Adipose tissue (tissue), 3 donors: ENCODE results near the gene RASGEF1C. TPM values are rescaled to one million over a fixed set of nuclear protein-coding genes. Genes with fewer than 3 reads are reported as not detected.
"Not testable (repeated sequence)": the region's sequence is repeated elsewhere in the genome, so short reads cannot be mapped to it uniquely, and the experiment has no call there.

Experiments
- H3K27ac ChIP-seq: one replicate; pipeline ENCODE4 v1.5.1; 2013; ENCODE audit warnings: low read depth, low read length
- WGBS, 3 donors: extraction: QIAGEN DNeasy Blood & Tissue Kit; methylation state at CpG; one replicate each; pipeline ENCODE4 v1.1.7; 2013; 5-methylcytosine and 5-hydroxymethylcytosine counted together
- polyA plus RNA-seq, 3 donors: library from polyadenylated mRNA; stranded (reverse); fragments of 200-250 nt; gene quantifications; one replicate each; pipeline ENCODE4 v1.2.3, GENCODE V29; 2013
- donor health status: healthy with polysubstance abuse.
- donor health status: Bipolar disorder and iron deficiency.
- donor health status: healthy.

Gene RASGEF1C
- polyA plus RNA-seq, 3 donors = 0.09 TPM; not detected in 1

DNA sequence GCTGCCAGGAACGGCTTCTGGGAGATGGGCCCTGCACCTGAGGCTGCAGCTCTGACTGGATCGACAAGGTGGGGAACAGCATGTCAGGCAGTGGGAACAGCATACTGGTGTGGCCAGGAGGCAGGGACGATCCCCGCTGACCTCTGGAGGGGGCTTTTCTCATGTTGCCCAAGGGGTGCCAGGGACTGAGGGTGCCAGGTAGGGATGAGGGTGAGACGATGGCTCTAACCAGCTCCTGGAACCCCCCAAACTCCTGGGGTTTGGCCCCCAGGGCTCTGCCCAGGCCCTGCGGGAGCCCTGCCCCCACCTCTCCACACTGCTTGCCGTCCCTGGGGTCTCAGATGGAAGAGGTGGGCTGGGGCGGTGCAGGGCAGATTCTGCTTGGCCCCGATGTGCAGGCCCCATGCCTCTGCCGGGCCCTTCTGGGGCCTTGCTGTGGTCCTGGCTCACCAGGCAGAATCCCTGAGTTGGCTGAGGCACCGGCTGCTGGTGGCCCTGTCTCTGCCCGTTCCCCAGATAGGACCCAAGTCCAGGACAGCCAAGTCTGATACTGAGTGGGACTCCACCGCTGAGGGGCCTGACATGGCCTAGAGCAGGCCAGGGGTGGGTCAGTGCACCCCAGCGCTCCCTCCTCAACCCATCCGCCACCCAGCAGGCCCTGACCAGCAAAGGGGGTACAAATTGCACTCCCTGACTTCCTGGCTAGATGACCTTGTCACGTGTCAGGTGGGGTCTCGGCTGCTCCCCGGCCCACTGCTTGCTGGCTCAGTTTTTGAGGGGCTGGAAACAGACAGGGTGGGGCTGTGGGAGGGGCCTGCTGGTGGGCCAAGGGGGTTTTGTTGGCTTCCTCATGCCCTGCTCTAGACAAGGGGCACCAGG, 109.0 kb downstream of the RASGEF1C start:
- H3K27ac ChIP-seq = no peak overlapping the region
- 86 to 88% (median 86%) methylated on average over 18 of the region's 18 CpGs for WGBS, 3 donors

GRCh38 chr5:180098991-180099732, 109.8 kb downstream of the RASGEF1C start:
- 85 to 90% (median 88%) methylated on average over 17 to 18 of the region's 18 CpGs for WGBS, 3 donors
- H3K27ac ChIP-seq = no peak overlapping the region

DNA sequence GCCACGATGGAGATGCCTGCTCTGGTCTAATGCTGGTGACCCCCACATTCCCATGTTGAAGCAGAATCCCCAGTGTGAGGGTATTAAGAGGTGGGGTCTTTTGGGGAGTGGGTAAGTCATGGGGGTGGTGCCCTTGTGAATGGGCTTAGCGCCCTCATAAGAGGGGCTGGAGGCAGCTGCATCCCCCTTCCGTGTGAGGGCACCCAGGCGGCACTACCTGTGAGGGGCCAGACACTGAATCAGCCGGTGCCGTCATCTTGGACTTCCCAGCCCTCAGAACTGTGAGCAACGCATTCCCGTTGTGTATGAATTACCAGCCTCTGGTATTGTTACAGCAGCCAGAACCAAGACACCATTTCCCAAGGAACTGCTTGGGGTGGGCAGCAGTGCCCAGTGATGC, 110.5 kb downstream of the RASGEF1C start:
- WGBS, 3 donors = 92 to 95% (median 92%) methylated on average over 8 of the region's 8 CpGs
- no peak overlapping the region for H3K27ac ChIP-seq

- 81 to 93% (median 87%) methylated on average over 5 of the region's 5 CpGs for WGBS, 3 donors
Measured at GRCh38 chr5:180097926-180098325, 111.1 kb downstream of the RASGEF1C start.

DNA sequence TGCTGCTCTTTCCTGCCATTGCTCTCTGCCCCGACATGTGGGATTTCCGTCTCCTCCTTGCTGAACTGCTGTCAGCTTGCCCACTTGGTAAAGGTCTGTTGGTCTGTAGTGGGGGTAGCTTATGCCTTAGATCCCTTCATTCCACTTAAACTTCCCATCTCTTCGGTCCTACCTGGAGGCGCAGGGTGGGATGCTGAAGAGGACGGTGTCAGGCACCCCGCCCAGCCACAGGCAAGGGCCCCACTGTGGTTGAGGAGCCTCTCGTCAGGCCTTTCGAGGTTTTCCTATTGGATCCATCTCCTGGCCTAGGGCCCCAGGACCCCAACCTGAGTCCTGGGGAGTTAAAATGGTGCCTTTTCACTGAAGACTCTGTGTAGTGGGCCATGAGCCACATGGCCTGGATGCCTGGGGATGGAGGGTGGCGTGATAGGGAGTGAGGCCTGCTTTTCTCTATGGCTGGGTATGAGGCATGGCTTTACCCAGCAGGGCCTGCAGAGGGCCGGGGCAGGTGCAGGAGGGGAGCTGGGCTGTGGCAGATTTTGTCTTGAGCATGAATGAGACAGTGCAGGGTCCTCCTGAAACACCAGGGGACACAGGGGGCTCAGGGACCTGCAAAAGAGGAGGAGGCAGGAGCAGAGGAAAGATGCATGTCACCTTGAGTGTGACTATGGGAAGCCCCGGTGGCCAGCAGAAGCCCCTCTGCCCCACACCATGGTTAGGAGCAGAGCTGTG, 111.7 kb downstream of the RASGEF1C start:
- 88 to 89% (median 89%) methylated on average over 11 of the region's 11 CpGs for WGBS, 3 donors
- H3K27ac ChIP-seq = no peak overlapping the region

More at GRCh38 chr5:180097926-180098325, 111.1 kb downstream of the RASGEF1C start:
- no peak overlapping the region for H3K27ac ChIP-seq

DNA sequence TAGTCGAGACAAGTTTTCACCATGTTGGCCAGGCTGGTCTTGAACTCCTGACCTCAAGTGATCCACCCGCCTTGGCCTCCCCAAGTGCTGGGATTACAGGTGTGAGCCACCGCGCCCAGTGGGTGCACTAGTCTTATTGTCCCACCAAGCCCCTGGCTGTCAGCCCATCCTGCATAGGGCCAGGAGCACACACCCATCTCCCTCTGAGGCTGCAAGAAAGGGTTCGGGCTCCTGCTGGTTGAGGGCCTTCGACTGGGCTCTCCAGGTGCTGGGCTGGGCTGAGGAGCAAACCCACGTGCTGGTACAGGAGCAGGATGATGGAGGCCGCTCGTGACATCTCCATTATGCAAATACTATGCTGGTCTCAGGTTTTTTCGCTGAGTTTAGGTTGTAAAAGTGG, 112.4 kb downstream of the RASGEF1C start:
- H3K27ac ChIP-seq = no peak overlapping the region
- WGBS, 3 donors = 85 to 93% (median 87%) methylated on average over 10 of the region's 10 CpGs

DNA sequence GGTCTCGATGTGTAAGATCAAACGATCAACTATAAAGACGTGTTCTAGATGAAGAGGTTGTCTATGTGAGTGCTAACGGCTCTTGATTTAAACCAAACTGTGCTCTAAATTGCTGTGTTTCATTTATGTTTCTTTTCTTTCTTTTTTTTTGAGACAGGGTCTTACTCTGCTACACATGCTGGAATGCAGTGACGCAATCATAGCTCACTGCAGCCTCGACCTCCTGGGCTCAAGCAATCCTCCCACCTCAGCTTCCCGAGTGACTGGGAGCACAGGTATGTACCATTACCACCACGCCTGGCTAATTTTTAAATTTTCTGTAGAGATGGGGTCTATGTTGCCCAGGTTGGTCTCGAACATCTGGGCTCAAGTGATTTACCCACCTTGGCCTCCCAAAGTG, 113.5 kb downstream of the RASGEF1C start:
- 74 to 77% (median 77%) methylated on average over 9 of the region's 9 CpGs for WGBS, 3 donors
- H3K27ac ChIP-seq = no peak overlapping the region

DNA sequence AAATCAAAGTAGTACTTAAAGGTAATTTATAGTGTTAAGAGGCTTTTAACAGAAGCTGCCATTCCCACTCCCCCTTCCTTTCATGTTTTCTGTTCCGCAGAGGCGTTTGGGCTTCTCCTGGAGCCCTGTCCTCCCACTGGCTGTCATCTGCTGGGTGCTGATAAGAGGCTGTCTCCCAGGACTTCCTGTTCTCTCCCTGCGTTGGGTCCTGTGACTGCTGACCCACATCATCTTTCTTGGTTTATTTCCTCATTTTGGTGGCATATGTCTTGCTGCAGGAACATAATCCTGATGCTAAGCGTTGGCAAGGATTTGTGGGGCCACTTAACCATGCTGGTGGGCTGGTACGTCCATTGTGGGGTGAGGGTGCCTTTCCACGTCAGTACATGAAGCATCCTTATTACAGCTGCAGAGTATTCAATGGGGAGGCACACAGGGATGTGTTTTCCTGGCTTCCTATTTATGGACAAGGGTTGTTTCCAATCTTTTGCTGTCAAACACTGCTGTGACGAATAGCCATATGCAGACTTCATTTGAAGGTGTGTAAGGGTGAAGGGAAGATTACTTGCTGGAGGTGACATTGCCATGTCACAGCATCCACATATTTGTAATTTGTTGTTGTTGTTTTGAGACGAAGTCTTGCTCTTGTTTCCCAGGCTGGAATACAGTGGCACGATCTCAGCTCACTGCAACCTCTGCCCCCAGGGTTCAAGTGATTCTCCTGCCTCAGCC, 115.2 kb downstream of the RASGEF1C start:
- H3K27ac ChIP-seq = no peak overlapping the region
- 52 to 74% (median 57%) methylated on average over 9 of the region's 9 CpGs for WGBS, 3 donors

GRCh38 chr5:180093241-180093640, 115.8 kb downstream of the RASGEF1C start:
- 91 to 95% (median 91%) methylated on average over 6 of the region's 6 CpGs for WGBS, 3 donors
- no peak overlapping the region for H3K27ac ChIP-seq

DNA sequence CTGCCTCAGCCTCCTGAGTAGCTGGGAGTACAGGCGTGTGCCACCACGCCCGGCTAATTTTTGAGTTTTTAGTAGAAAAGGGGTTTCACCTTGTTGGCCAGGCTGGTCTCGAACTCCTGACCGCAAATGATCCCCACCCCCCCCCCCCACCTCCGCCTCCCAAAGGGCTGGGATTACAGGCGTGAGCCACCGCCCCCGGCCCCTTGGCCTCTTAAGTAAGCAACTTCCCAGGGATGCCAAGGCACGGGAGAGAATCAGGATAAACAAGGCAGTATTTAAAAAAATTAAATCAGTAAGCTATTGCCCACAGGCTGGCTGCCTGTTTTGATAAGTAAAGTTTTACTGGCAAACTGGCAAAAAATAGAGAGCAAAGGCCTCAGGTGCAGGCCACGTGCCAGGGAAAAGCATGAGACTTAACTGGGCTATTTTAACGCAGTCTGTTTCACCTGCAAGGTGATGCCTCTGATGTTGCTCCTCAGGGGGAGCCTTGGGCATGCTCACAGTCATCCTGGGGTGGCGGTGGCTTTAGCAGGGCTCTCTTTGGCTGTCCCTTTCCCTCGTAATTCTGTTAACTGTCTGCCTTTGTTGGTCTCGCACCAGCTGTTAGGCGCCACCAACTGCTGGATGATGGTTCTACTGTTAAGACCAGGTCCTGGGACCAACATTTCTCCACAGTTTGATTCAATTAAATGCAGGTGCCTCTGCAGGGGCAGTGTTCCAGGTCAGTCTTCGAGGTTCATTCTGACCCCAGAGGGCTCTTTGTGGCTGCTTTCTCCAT, 118.1 kb downstream of the RASGEF1C start:
- 16 to 32% (median 26%) methylated on average over 17 of the region's 17 CpGs for WGBS, 3 donors
- H3K27ac ChIP-seq = no peak overlapping the region

DNA sequence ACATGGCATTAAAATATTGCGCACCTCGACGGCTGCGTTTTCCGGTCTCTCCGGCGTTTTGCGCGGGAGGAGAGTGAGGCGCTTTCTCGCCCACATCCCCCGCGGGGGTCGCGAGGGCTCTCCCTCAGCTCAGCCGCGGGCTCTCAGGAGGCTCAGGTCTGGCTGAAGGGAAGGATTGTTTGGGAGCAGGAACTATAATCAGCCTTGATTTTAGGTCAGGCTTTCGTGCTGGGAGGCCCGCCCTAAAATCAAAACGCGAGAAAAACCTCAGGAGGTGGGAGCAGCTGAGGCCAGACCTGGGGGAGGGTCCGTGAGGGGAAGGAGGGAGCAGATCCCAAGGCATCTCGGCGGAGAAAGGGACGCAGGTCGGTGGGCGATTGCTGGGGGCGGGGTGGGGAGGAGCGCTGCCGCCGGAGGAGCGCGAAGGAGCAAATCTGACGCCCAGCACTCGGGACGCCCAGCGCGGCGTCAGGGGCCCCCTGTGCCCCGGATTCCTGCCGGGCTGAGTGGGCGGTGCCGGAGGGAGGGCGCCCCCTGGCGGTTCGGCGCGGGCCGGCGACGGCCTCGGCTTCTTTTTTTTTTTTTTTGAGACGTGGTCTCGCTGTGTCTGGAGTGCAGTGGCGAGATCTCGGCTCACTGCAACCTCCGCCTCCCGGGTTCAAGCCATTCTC, 118.8 kb downstream of the RASGEF1C start:
- WGBS, 3 donors = 1 to 3% (median 2%) methylated on average over 53 to 58 of the region's 58 CpGs
- no peak overlapping the region for H3K27ac ChIP-seq

GRCh38 chr5:180089628-180090027, 119.4 kb downstream of the RASGEF1C start:
- 74 to 77% (median 75%) methylated on average over 18 of the region's 18 CpGs for WGBS, 3 donors
- H3K27ac ChIP-seq = not testable (repeated sequence)

- 95 to 98% (median 96%) methylated on average over 8 of the region's 8 CpGs for WGBS, 3 donors
- H3K27ac ChIP-seq = no peak overlapping the region
Measured at GRCh38 chr5:180088561-180088960, 120.5 kb downstream of the RASGEF1C start.

DNA sequence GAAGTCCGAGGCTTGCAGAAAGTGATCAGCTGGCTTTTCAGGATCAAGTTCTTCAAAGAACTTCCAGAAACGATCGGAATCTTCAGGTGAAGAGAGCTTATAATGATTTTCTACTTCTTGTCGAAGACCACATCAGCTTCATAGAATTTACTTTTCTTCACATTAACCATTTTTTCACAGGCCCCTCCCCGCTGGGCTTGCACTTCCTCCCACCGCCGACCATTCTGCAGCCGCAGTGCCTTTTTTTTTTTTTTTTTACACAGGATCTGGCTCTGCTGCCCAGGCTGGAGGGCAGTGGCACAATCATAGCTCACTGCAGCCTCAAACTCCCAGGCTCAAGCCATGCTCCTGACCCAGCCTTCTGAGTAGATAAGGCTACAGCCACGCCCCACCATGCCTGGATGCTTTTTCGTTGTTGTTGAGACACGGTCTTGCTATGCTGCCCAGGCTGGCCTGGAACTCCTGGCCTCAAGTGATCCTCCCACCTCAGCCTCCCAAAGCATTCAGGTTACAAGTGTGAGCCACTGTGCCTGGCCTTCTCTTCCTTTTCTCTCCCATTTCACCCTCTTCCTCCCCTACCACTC, 122.1 kb downstream of the RASGEF1C start:
- H3K27ac ChIP-seq = no peak overlapping the region
- WGBS, 3 donors = 79 to 88% (median 80%) methylated on average over 11 of the region's 11 CpGs

DNA sequence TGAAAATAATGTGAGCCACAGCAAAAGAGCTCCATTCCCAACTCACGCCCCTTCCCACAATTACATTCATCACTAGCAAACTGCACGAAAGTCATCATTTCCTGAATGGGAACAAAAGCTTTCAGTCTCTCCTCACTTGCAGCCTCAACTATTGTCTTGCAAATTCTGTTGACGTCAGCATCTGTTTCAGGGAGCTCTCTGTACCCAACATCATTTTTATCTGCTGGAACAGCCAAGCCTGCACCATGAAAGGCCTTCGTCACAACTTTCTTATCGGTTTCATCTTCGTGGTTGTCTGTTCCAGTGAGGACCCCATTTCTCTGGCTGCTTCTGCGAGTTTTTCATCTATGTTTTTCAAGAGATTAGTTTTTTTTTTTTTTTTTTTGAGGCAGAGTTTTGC, 123.2 kb downstream of the RASGEF1C start:
- H3K27ac ChIP-seq = no peak overlapping the region
- 50 to 72% (median 54%) methylated on average over 7 of the region's 7 CpGs for WGBS, 3 donors

DNA sequence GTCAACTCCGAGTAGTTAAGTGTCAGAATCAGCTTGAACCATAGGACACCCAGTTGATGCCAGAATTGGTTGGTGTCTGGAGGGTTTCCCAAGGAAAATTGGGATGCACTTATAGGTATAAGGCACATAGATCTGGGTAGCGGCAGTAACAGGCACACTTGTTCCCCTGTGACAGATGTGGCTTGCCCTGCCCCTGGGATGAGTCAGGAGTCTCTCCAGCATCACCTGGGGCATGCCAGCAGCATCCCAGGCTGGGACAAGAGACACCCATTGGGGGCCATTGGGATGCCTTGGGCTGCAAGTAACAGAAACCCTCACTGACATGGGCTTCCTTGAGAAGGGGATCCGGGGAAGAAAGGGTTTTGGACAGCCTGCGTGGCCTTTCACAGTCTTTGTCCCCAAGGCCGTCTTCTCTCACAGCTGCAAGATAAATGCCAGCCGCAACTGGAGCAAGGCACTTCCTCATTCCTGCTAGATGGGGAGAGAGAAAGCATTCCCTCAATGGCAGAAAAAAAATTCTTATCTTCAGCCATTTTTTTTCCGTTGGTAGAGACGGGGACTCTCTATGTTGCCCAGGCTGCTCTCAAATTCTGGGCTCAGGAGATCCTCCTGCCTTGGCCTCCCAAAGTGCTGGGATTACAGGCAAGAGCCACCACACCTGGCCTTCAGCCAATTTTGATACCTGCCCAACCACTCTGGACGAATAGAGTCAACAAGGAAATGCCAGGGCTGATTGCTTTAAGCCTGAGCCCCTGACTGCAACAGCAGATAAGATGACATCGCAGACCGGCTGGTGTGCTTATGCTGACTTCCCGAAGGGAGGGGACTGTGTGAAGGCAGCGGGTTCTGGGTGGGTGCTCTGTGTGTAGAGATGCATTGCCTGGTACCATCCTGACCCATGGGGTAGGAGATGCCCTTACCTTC, 124.1 kb downstream of the RASGEF1C start:
- 21 to 37% (median 35%) methylated on average over 13 of the region's 13 CpGs for WGBS, 3 donors
- H3K27ac ChIP-seq = no peak overlapping the region
